GM19328 (cell line): ENCODE results near the gene EDC4.
"Not testable (repeated sequence)": the region's sequence is repeated elsewhere in the genome, so short reads cannot be mapped to it uniquely, and the experiment has no call there.

Source experiments
- ATAC-seq: cut with Tn5 transposase; IDR thresholded peaks from one replicate; pipeline ENCODE4 v1.9.1; 2021; ENCODE audit warnings: mild to moderate bottlenecking, moderate library complexity; ENCODE audit not compliant: unreplicated experiment

Gene EDC4

DNA sequence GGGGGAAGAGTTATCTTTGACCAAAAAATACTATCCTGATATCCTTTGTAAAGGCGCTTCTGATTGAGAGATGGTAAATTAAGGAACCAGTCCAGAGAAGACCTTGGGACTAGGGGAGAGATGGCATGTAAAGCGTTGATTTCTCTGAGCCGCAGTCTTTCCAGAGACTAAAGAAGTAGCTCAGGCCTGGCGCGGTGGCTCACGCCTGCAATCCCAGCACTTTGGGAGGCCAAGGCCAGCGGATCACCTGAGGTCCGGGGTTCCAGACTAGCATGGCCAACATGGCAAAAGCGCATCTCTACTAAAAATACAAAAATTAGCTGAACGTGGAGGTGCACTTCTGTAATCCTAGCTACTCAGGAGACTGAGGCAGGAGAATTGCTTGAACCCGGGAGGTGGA, 24.7 kb upstream of the EDC4 start:
- no peak for ATAC-seq

DNA sequence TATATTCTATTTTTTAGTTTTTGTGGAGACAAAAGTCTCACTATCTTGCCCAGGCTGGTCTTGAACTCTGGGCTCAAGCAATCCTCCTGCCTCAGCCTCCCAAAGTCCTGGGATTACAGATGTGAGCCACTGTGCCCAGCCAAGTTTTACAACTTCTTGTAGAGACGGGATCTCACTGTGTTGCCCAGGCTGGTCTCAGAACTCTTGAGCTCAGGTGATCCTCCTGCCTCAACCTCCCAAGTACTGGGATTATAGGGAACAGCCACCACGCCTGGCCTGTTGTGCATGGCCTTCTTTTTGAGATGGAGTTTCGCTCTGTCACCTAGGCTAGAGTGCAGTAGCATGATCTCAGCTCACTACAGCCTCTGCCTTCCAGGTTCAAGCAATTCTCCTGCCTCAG, 19.2 kb upstream of the EDC4 start:
- ATAC-seq, result no peak

DNA sequence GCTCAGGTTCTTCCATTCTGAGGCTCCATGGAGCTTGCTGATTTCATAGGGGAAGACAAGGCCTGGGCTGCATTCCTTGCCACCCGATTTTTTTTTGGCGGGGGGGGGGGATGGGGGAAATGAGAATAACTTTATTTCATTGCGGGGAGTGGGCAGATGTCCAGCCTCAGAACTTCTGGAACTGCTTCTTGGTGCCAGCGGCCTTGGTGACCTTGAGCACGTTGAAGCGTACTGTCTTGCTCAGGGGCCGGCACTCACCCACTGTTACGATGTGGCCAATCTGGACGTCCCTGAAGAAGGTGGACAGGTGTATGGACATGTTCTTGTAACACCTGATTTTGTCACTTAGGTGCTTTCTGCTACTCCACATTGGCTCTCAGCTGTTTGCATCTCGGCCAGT, 17.1 kb upstream of the EDC4 start:
- ATAC-seq, result no peak

DNA sequence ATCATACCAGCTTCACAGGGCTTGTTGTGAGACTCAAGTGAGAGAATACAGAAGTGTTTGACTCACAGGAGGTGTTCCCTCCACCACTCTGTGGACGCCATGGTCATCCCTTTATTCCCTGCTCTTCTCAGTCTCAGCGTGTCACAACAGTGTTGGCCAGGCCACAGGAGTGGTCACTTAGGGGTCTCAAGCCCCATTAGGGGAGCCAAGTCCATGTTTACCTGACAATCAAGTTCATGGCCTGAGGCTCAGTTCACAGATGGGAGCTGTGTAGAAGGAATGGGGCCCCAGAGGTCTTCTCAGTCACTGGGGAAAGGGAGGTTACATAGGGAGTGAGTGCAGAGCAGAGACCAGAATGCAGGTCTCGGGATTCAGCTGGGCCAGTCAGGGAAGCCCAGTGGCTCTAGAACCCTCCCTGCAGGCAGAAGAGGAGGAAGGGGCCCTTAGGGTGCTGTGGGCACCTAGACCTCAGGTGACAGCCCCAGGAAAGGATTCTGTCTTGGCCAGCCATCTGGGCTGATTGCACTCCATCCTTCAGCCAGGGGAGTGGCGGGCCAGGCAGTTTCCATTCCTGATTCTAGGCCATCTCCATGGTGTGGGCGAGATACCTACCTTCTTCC, 15.8 kb upstream of the EDC4 start:
- no peak for ATAC-seq

DNA sequence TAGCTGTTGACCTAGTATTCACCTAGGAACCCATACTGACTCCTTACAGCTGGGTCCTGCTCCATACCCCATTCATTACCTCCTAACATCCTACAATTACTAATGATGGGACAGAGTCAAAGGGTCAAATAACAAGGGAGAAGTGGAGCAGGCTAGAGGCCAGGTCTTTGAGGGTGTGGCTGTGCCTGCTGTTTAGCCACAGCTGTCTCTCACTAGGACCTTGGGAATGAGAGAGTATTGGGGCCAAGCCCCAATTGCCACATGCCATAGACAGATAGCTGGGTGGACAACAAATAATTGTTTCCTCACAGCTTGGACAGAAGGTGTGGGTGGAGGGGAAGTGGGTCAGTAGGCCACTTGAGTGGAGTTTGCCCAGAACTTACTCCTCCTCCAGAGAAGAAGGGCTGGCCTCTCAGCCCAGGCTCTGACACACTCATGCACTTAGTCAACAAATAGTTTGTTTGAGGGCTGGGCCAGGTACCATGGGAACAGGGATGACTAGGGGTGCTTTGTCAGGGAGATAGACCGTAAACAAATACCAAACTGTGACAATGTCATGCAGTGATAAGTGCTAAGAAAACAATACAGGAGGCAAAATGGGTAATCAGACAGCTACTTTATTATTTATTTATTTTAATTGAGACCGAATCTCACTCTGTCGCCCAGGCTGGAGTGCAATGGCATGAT, 15.2 kb upstream of the EDC4 start:
- no peak for ATAC-seq

DNA sequence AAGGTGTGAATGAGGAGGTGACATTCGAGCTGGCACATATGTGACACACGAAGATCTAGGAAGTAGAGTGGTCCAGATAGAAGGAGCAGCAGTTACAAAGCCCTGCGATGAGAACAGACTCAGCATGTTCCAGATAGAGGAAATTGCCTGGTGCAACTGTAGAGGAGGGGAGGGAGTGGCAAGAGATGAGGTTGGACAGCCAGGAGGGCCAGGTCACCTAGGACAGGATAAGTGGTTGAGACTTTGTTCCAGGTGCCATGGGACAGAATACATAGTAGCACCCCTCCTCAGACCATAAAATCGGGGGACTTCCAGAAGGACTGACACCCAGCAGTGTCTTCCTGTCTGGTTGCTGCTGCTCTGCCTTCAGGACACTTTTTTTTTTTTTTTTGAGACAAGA, 14.4 kb upstream of the EDC4 start:
- ATAC-seq, result no peak

DNA sequence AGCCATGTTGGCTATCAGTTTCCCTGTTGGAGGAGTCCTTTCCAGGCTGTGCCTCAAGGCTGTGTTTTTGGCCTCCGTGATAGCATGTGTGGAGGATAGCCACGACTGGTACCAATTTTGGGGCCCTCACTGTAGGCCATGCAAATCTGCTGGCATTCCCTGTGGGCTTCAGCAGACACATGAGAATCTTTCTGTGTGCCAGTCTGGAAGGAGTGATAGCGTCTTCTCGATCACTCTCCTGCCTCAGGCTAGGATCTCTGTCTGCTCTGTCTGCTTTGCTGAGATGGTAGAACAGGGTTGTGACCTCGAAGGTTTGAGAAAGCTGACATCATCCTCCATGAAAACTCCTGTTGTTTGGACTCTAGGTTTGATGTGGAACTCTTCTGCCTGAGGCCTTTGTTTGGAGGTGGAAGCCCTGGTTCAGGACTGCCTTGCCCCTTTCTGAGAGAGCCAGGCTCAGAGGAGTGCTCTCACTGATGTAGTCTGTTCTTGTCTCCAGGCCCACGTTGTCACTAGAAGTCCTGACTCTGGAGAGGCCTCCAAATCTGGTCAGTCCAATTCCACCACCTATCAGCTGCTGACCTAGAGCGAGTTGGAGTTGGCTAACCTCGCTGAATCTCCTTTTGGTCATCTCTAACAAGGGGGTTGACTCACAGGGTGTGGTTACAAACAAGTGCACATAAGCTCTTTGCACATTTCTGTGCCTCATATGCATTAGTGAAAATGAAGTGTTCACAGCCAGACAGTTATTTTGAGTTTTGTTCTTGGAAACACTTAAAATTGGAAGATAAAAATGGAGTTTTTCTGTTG, 12.1 kb upstream of the EDC4 start:
- no peak for ATAC-seq

DNA sequence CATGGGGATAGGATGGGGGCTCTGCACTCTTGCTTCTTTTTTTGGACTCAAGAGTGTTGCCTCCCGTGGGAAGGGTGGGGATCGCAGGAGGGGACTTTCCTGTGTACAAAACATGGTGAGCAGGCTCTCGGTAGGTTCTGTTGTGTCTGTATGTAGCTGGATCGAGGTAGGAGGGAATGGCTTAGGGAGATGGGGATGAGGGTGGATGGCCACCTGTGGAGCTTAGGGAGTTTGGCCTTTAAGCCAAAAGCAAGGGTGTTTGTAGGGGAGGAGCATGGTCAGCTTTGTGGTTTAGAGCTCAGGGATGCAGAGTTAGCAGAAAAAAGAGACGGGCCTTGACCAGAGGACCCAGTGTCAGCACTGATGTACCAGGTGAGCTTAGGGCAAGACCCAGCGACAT, 11.0 kb upstream of the EDC4 start:
- ATAC-seq, result no peak

DNA sequence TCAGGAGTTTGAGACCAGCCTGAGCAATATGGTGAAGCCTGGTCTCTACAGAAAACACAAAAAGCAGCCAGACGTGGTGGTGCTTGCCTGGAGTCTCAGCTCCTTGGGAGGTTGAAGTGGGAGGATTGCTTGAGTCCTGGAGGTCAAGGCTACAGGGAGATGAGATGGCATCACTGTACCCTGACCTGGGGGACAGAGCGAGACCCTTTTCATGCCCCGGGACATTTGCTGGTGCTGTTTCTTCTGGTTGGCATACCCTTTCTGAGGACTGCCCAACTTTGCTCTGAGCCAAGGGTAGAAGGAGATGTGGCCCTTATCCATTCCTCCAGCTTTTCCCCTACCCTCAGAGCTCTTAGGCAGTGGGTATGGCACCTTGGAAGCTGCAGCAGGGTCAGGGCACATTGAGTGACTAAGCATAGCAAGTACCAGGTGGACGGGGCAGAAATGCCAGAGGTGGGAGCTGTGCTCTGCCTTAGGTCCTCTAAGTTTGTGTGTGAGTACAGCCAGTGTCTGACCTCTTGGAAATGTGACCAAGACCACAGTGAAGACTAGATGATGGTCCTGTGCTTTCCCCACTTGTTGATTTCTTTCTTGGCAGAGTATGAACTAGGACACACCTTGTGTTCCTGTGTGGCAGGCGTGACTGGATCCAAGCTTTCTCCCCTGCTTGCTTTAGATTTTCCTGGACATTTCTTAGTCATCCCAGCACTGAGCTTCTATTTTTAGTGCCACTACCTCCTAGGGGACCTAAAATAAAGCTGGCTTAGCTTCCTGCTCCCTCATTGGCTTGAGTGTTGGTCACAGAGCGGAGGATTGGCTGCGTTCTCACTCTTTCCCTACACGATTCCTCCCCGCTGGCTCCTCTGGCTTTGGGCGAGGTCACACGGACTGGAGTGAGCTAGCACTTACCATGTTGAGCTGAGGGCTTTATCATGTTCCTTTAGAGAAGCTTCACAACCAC, 9.9 kb upstream of the EDC4 start:
- ATAC-seq, result no peak

DNA sequence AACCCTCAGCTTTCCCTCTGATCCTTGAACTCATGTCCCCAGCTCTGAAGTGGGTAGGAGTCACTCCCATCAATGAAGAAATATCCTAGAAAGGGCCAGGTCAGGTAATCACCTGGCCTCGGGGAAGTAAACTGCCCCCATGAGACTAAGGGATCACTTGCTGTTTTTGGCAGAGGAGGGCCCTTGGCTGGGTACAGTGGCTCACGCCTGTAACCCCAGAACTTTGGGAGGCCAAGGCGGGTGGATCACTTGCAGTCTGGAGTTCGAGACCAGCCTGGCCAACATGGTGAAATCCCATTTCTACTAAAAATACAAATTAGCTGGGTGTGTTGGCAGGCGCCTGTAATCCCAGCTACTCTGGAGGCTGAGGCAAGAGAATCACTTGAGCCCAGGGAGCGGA, 8.8 kb upstream of the EDC4 start:
- ATAC-seq, result not testable (repeated sequence)

DNA sequence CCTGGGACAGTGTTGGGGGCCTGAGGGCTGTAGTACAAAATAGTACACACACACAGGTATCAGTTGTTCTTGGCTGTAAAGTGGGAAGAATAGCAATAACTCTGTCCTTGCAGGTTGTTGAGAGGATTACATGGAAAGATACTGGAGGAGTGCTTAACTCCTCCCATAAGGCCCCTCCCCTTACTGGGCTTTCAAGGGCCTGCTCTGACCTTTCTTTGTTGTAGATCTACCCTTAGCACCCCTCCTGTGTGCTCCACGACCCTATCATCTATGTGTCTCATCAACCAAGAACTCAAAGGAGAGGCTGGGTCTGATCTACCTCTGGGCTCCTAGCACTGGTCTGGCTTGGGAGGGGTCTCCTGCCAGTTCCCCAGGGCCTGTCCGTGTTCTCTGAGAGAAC, 8.3 kb upstream of the EDC4 start:
- ATAC-seq, result no peak

DNA sequence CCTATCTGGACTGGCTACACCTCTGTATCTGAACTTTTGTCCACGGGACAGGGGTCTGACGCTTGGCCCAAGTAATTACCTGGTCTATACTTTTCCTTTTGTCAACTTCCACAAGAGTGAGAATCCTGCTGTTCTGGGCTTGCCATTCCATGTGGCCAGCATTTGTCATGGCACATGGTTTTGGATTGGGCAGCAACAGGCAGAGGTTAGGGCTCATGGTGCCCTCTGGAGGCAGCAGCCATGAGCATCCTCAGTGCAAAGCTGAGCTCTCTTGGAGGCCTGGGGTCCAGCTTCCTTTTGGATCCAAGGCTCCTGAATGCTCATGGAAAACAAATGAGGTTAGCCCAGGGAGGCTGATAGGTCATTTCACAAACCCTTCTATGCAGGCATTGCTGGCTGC, 7.5 kb upstream of the EDC4 start:
- no peak for ATAC-seq

DNA sequence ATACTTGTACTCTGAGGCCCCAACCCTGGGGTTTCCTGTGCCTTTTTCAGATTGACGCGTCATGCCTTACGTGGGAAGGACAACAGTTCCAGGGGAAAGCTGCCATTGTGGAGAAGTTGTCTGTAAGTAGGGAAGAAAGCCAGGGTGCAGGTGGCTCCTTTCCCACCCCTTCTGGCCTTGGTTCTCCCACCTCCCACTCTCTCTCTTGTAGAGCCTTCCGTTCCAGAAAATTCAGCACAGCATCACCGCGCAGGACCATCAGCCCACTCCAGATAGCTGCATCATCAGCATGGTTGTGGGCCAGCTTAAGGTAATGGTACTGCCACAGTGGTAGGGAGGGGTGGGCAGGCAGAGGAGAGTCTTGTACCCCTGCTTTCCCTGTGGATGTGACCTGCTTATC, 4.6 kb upstream of the EDC4 start:
- no peak for ATAC-seq

DNA sequence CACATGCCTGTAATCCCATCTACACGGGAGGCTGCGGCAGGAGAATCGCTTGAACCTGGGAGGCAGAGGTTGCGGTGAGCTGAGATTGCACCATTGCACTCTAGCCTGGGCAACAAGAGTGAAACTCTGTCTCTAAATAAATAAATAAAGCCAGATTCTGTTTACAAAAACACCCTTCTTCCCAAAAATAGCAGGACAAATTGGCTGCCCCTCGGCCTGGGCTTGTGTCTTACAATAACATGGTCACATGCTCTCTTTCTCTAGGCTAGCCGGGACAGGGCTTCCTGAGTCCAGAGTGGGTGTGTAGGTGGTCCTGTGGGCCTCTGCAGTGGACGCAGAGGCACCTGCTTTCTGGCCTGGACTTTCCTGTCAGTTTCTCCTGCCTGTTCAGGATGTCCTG, 3.2 kb upstream of the EDC4 start:
- ATAC-seq, result no peak

DNA sequence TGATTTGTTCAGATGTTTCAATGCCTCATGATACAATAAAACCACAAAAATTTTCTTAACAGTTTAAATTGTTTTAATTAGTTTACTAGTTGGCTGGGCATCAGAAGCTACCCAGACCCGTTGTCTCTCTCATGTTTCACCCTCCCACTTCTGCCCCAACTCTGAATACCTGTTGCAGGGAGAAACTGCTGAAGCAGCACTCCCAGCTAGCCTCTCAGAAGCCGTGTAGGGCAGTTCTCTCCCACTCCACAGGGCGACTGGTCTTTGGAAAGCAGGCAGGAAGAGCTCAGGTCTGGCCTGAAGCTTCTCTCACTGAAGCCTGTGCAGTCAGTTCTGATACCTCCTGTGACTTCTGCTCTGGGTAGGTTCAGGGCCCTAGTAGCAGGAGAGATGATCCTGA, 1.6 kb upstream of the EDC4 start:
- no peak for ATAC-seq

DNA sequence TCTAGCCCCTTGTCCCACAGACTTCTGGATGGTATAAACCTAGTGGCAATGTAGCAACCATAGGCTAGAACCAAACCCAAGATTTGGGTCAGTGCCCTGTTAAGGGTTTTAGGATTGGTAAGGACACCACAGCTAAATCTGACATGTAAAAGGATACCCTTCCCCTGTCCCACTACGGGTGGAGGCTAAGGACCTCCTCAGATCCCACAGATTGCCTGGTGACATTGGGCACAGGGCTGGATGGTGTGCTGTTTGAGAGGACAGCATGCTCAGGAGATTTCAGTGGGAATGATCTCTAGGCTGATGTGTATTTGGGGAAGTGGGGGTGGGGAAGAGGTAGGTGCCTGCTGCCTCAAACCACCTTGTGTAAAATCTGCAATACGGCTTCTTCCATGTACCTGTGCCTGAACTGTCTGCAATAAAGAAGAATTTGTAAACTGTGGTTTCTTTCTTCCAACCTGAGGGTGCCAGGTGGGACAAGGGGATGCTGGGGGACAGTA, 671 bp upstream of the EDC4 start:
- no peak for ATAC-seq

DNA sequence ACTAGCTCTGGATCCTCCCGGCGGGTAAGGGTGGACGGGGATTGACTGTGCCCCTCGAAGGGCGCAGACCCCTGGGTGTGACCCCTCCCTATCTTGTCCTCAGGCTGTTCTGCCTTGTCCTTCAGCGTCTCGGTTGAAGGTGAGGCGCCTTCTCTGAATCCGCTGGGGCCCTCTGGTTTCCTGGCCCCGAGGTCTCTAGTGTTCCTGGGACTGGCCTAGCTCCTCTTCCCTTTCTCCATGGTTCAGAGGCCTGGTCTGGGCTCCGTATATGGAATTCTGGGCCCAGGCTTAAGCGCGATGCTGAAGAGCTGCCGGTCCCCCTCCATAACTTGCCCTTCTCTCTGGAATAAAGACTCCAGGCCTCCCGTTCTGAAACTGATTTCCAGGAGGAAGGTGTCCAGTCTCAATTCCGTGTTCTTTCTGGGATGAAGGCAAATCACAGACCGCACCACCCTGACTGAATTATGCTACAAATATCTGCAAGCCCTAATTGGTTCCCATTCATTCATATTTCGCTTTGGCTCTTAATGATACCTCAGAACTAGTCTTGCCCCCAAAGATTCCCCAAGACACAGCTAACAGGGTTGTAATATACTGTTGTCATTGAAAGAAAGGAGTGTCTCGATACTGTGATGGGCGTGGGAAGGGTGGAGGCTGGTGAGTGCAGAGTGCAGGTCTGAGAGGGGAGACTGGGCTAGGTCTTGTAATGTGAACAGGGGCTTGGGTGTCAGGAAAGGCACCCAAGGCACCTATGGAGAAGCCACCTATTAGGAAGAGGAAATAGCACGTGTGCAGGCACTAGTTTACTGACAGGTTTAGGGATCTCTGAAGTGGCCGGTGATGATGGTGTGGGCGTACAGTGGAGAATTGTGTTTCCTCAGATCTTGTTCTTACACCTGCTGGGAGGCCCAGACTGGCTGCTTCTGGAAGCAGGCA, 851 bp downstream of the EDC4 start:
- ATAC-seq, result no peak

DNA sequence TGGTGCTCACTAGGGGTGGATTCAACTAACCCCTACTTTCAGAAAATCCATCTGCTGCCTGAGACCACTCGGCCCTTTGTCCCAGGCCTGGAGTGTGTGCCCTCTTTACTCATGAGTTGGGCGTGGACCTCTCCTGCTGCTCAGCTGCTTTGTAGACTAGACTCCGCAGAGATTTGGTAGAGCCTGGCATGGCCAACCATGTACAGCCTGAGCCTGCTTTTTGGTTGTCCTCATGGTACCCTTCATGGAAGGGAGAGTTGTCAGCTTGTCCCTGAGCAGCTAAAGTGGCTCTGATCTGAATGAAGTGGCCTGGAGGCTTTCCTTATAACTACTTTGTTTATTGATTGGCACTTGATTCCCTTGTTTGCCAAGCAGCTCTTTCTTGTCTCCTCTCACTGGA, 1.5 kb downstream of the EDC4 start:
- no peak for ATAC-seq

DNA sequence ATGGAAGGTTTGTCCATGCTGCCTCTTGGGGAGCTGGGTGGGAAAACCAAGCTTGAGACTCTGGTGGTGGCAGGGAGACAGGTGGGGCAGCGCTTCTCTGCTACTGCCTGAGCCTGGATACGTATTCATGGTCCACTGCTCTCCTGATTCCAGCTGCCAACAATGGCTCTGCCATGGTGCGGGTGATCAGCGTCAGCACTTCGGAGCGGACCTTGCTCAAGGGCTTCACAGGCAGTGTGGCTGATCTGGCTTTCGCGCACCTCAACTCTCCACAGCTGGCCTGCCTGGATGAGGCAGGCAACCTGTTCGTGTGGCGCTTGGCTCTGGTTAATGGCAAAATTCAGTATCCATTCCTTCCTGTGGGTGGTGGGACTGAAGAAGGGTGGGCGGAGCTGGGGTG, 4.2 kb downstream of the EDC4 start:
- ATAC-seq, result no peak

DNA sequence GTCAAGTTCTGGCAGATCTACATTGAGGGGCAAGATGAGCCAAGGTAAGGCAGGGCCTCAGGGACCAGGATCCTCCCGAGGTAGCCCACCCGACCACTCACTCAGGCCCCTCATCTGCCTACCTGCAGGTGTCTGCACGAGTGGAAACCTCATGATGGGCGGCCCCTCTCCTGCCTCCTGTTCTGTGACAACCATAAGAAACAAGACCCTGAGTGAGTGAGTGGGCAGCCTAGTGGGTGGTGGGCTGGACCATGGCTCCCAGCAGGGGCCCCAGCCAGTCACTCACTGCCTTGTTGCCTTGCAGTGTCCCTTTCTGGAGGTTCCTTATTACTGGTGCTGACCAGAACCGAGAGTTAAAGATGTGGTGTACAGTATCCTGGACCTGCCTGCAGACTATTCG, 5.4 kb downstream of the EDC4 start:
- ATAC-seq, result no peak
